ENCODE results near the gene HACE1.

- no peak for TF ChIP-seq POLR2A (IDR thresholded peaks at IDR 0.05)
- TF ChIP-seq CTCF (IDR thresholded peaks at IDR 0.05) = no peak
- no peak for TF ChIP-seq POLR2AphosphoS5 (IDR thresholded peaks at IDR 0.05)
- no peak for TF ChIP-seq EP300 (IDR thresholded peaks at IDR 0.05)
Measured at GRCh38 chr6:104885518-104886043, 25.9 kb upstream of the HACE1 start.

Measured in sigmoid colon (tissue), 4 donors.